Astrocyte (in vitro differentiated cells and primary cell): ENCODE results near the gene DMXL1. TPM values are rescaled to one million over a fixed set of nuclear protein-coding genes. Genes with fewer than 3 reads are reported as not detected.

Source experiments
- DNase-seq: peaks from one replicate; pipeline ENCODE4 v3.0.0-alpha.2; 2010; ENCODE audit warnings: low read depth
- FAIRE-seq: peaks from 2 replicates; lab custom pipeline; 2011; peaks lifted over from hg19 to GRCh38; lab: Jason Lieb, UNC
- H2AFZ ChIP-seq: 2 replicates; pipeline ENCODE4 v1.6.0; 2012; ENCODE audit warnings: low read depth, low read length, inconsistent platforms
- H3K27ac ChIP-seq: 2 replicates; pipeline ENCODE4 v1.5.1; 2011; ENCODE audit warnings: low read depth, low read length, inconsistent platforms
- H3K27me3 ChIP-seq: 2 replicates; pipeline ENCODE4 v1.6.0; 2011; ENCODE audit warnings: low read length, inconsistent platforms; ENCODE audit not compliant: insufficient read depth
- H3K36me3 ChIP-seq: 2 replicates; pipeline ENCODE4 v1.5.1; 2011; ENCODE audit warnings: low read length, inconsistent platforms; ENCODE audit not compliant: insufficient read depth
- H3K4me1 ChIP-seq: 2 replicates; pipeline ENCODE4 v1.5.1; 2011; ENCODE audit warnings: low read length, inconsistent platforms; ENCODE audit not compliant: insufficient read depth
- H3K4me2 ChIP-seq: 2 replicates; pipeline ENCODE4 v1.6.0; 2012; ENCODE audit warnings: low read length, inconsistent platforms
- H3K4me3 ChIP-seq: 2 replicates; pipeline ENCODE4 v1.5.1; 2011; ENCODE audit warnings: low read depth, mild to moderate bottlenecking, low read length, inconsistent platforms; ENCODE audit not compliant: insufficient read depth
- H3K79me2 ChIP-seq: 2 replicates; pipeline ENCODE4 v1.6.0; 2012; ENCODE audit warnings: mild to moderate bottlenecking, low read length, inconsistent platforms; ENCODE audit not compliant: insufficient read depth
- H3K9ac ChIP-seq: 2 replicates; pipeline ENCODE4 v1.6.0; 2012; ENCODE audit warnings: mild to moderate bottlenecking, low read length, inconsistent platforms
- H3K9me3 ChIP-seq: 2 replicates; pipeline ENCODE4 v1.5.1; 2012; ENCODE audit warnings: low read depth, mild to moderate bottlenecking, low read length, inconsistent platforms; ENCODE audit not compliant: insufficient read depth
- H4K20me1 ChIP-seq: 2 replicates; pipeline ENCODE4 v1.6.0; 2012; ENCODE audit warnings: low read length, inconsistent platforms; ENCODE audit not compliant: insufficient read depth
- H3K27ac Mint-ChIP-seq: one replicate; pipeline ENCODE4 v1.8.0; 2021; ENCODE audit warnings: mild to moderate bottlenecking, mixed read lengths; ENCODE audit not compliant: unreplicated experiment
- H3K27me3 Mint-ChIP-seq: one replicate; pipeline ENCODE4 v1.8.0; 2021; ENCODE audit warnings: low read depth, mixed read lengths; ENCODE audit not compliant: unreplicated experiment
- H3K36me3 Mint-ChIP-seq: one replicate; pipeline ENCODE4 v1.8.0; 2021; ENCODE audit warnings: low read depth, mixed read lengths; ENCODE audit not compliant: unreplicated experiment
- H3K4me1 Mint-ChIP-seq: one replicate; pipeline ENCODE4 v1.8.0; 2021; ENCODE audit warnings: low read depth, mixed read lengths; ENCODE audit not compliant: unreplicated experiment
- H3K4me3 Mint-ChIP-seq: one replicate; pipeline ENCODE4 v1.8.0; 2021; ENCODE audit warnings: mild to moderate bottlenecking, moderate library complexity, mixed read lengths; ENCODE audit not compliant: unreplicated experiment
- H3K9me3 Mint-ChIP-seq: one replicate; pipeline ENCODE4 v1.8.0; 2021; ENCODE audit warnings: mild to moderate bottlenecking, mixed read lengths; ENCODE audit not compliant: unreplicated experiment
- CTCF ChIP-seq: IDR thresholded peaks from 2 replicates; pipeline ENCODE4 v1.5.1; 2011; ENCODE audit warnings: low read depth, mild to moderate bottlenecking, inconsistent platforms, low read length, moderate library complexity; ENCODE audit not compliant: insufficient read depth
- EZH2 ChIP-seq: IDR thresholded peaks from 2 replicates; pipeline ENCODE4 v1.6.1; 2012; ENCODE audit warnings: mild to moderate bottlenecking, low read length, inconsistent platforms; ENCODE audit not compliant: insufficient read depth
- total RNA-seq: library from RNA; stranded (reverse); gene quantifications from 2 replicates; pipeline ENCODE4 v1.2.1, GENCODE V29; 2021

The DMXL1 gene
- total RNA-seq, 1 donor from 2014 or later, result 26.0 TPM

GRCh38 chr5:119037496-119038215 lies 33.2 kb upstream of the DMXL1 start:
- H3K4me1 ChIP-seq, result no peaks in the 10 kb centered on the region
- Mint-ChIP-seq H3K27ac (no peak overlapping the region), H3K4me1 (peaks cover 3% of the 10 kb centered on the region), H3K36me3 (no peaks in the 10 kb centered on the region), H3K9me3 (peaks cover 3% of the 10 kb centered on the region), H3K27me3 (no peaks in the 10 kb centered on the region), H3K4me3 (no peak overlapping the region)
- H3K9ac ChIP-seq, result no peak overlapping the region
- H3K27me3 ChIP-seq, result no peaks in the 10 kb centered on the region
- no peak overlapping the region for H2AFZ ChIP-seq
- FAIRE-seq (no peak), DNase-seq (peak; percentile 65)
- H3K36me3 ChIP-seq, result no peaks in the 10 kb centered on the region
- H3K9me3 ChIP-seq, result no peaks in the 10 kb centered on the region
- no peaks in the 10 kb centered on the region for H4K20me1 ChIP-seq
- no peak for TF ChIP-seq CTCF
- H3K4me3 ChIP-seq, result no peak overlapping the region
- H3K27ac ChIP-seq, result no peak overlapping the region
- no peak overlapping the region for H3K4me2 ChIP-seq
- H3K79me2 ChIP-seq, result no peaks in the 10 kb centered on the region

GRCh38 chr5:119048246-119048645 lies 22.6 kb upstream of the DMXL1 start:
- Histone ChIP-seq H3K27ac (no peak overlapping the region), H4K20me1 (no peaks in the 10 kb centered on the region), H3K4me2 (no peak overlapping the region), H2AFZ (no peak overlapping the region), H3K4me3 (no peak overlapping the region), H3K4me1 (peaks cover 3% of the 10 kb centered on the region), H3K27me3 (no peaks in the 10 kb centered on the region), H3K36me3 (no peaks in the 10 kb centered on the region), H3K9me3 (no peaks in the 10 kb centered on the region), H3K79me2 (no peaks in the 10 kb centered on the region), H3K9ac (no peak overlapping the region)
- TF ChIP-seq EZH2 (no peak), CTCF (no peak)
- no peaks in the 10 kb centered on the region for H3K27me3 Mint-ChIP-seq
- no peak overlapping the region for H3K27ac Mint-ChIP-seq
- H3K4me1 Mint-ChIP-seq, result no peaks in the 10 kb centered on the region
- no peak overlapping the region for H3K4me3 Mint-ChIP-seq
- peaks cover 1% of the 10 kb centered on the region for H3K9me3 Mint-ChIP-seq
- DNase-seq (no peak), FAIRE-seq (no peak)
- no peaks in the 10 kb centered on the region for H3K36me3 Mint-ChIP-seq

DNA sequence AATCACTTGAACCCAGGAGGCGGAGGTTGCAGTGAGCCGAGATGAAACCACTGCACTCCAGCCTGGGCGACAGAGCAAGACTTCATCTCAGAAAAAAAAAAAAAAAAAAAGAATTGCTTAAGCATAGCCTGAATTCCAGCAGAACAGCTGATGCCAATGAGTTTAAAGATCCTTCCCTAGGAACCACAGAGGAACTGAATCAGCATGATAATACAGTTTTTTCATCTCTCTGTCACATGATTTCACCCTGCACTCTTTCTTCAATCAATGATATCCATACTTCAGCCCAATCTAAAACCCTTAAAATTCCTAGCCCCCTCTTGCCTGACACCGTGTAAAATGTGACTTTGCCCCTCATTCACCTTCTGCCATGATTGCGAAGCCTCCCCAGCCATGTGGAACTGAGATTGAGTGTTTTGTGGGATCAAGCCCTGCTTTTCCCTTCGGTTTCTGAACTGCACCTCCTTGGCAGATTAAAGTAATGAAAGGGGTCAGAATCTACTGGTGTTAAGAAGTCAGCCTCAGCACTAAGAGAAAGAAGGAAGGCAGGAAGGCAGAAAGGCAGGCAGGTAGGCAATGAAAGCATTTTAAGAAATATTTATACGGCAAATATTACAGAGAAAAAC lies 20.9 kb upstream of the DMXL1 start:
- Histone ChIP-seq H3K79me2 (no peaks in the 10 kb centered on the region), H2AFZ (peak overlapping the region; percentile 21), H3K4me2 (no peak overlapping the region), H3K27me3 (no peaks in the 10 kb centered on the region), H3K4me3 (no peak overlapping the region), H3K36me3 (no peaks in the 10 kb centered on the region), H3K9ac (no peak overlapping the region), H3K27ac (no peak overlapping the region), H4K20me1 (no peaks in the 10 kb centered on the region), H3K9me3 (no peaks in the 10 kb centered on the region), H3K4me1 (peaks cover 3% of the 10 kb centered on the region)
- FAIRE-seq (no peak), DNase-seq (peak; percentile 76)
- Mint-ChIP-seq H3K27ac (peak overlapping the region; percentile 79), H3K4me1 (no peaks in the 10 kb centered on the region), H3K4me3 (no peak overlapping the region), H3K36me3 (no peaks in the 10 kb centered on the region), H3K9me3 (peaks cover 1% of the 10 kb centered on the region), H3K27me3 (no peaks in the 10 kb centered on the region)
- TF ChIP-seq CTCF (no peak), EZH2 (no peak)
